GM23338 (cell line): ENCODE results near the gene CYB5D1. TPM values are rescaled to one million over a fixed set of nuclear protein-coding genes. Genes with fewer than 3 reads are reported as not detected.

Source experiments
- CREB1 ChIP-seq: fragments of 250-450 bp; sonication (Bioruptor Pico); IDR thresholded peaks from 2 replicates; pipeline ENCODE4 v1.5.0; 2020; ENCODE audit warnings: low read depth, mild to moderate bottlenecking, moderate library complexity
- EZH2phosphoT487 ChIP-seq: fragments of 200-600 bp; sonication (generic); IDR thresholded peaks from one replicate; pipeline ENCODE4 v1.8.1; 2018; ENCODE audit warnings: antibody characterized with exemption; ENCODE audit not compliant: unreplicated experiment
- REST ChIP-seq: IDR thresholded peaks from one replicate; pipeline ENCODE4 v1.6.1; 2018; ENCODE audit warnings: antibody characterized with exemption; ENCODE audit not compliant: unreplicated experiment
- STAT1 ChIP-seq: IDR thresholded peaks from one replicate; pipeline ENCODE4 v1.6.1; 2016; ENCODE audit warnings: antibody characterized with exemption; ENCODE audit not compliant: unreplicated experiment
- ZNF462 ChIP-seq: fragments of 250-450 bp; sonication (Bioruptor Pico); IDR thresholded peaks from 2 replicates; pipeline ENCODE4 v1.5.0; 2020; ENCODE audit warnings: mild to moderate bottlenecking, moderate library complexity
- polyA plus RNA-seq: library from polyadenylated mRNA; unstranded; fragments of >200 nt; fragmentation: Nextera tagmentation; extraction: Ambion mirVana; gene quantifications from 2 replicates; pipeline ENCODE4 v1.2.1, GENCODE V29; 2016
- total RNA-seq: library from RNA; depleted of rRNA; stranded (reverse); fragments of >200 nt; shearing (Covaris generic); gene quantifications from 2 replicates; pipeline ENCODE4 v1.2.3, GENCODE V29; 2014

The CYB5D1 gene
- total and polyA plus RNA-seq, 2 experiments from 2014 or later, result 3.5 to 8.4 TPM

DNA sequence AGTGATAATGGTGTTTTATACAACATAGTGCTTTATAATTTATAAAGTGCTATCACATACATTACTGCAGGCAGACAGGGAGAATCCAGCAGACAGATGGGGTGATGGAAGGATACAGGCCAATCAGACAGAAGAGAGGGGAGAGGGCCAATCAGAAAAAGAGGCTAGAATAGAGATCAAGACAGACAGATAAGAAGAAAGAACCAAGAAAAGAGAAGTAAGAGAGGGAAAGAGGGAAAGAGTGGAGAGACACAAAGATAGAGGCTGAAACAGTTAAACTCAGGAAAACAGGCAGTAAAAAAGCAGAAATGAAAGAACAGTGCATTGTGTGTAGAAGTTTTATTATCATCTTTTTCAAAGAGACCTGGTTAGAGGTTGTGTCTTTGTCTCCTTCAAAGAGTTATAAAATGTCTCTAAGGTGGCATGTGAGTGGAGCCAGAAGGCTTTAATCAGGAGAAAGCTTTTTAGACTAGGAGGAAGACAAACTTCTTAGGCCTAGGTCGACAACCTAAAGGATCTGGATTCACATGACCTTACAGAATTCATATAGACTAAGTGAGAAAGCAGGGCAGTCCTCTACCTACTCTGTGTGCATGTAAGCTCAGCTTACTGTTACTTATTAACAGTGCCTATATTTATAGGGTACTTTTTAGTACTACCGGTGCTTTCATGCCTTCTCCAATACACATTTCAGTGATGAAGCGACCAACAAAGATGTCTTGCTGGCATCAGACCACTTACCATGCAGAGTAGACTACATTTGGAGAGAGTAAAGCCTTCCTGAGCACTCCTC is 22.5 kb downstream of the CYB5D1 start (continued):
- TF ChIP-seq ZNF462 (CRISPR knock-in tag) (no peak), EZH2phosphoT487 (no peak), REST (no peak), STAT1 (no peak), CREB1 (no peak)
